Measurements from ENCODE around the gene LHFPL6. TPM values are rescaled to one million over a fixed set of nuclear protein-coding genes. Genes with fewer than 3 reads are reported as not detected.

LHFPL6 gene
- total RNA-seq, 1 donor from 2014 or later: 174 TPM

DNA sequence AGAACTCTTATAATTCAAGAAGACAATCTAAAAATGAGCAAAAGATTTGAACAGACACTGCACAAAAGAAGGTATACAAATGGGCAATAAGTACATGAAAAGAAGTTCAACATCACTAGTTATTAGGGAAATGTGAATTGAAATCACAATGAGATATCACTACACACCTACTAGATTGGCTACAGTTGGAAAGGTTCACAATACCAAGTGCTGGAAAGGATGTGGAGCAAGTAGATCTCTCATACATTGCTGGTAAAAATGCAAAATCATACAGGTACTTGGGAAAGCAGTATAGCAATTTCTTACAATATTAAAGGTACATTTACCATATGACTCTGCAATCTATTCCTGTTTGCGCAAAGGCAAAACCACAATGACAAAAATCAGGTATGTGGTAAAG lies 145.7 kb downstream of the LHFPL6 start:
- Mint-ChIP-seq H3K27ac (ENCODE audit: unreplicated experiment) (no peak overlapping the region), H3K4me3 (ENCODE audit: unreplicated experiment) (no peak overlapping the region), H3K27me3 (ENCODE audit: unreplicated experiment) (no peaks in the 10 kb centered on the region), H3K4me1 (ENCODE audit: unreplicated experiment) (peaks cover 55% of the 10 kb centered on the region), H3K36me3 (ENCODE audit: unreplicated experiment) (peaks cover 4% of the 10 kb centered on the region), H3K9me3 (ENCODE audit: unreplicated experiment) (no peaks in the 10 kb centered on the region)
- no peak for DNase-seq (ENCODE audit: extremely low spot score, unreplicated experiment)
- TF ChIP-seq CTCF (IDR thresholded peaks at IDR 0.05): no peak

- peaks cover 4% of the 10 kb centered on the region for H3K36me3 Mint-ChIP-seq (ENCODE audit: unreplicated experiment)
- H3K4me1 Mint-ChIP-seq (ENCODE audit: unreplicated experiment): peaks cover 55% of the 10 kb centered on the region
- DNase-seq (ENCODE audit: extremely low spot score, unreplicated experiment): no peak
- H3K9me3 Mint-ChIP-seq (ENCODE audit: unreplicated experiment): no peaks in the 10 kb centered on the region
- no peak overlapping the region for H3K27ac Mint-ChIP-seq (ENCODE audit: unreplicated experiment)
- H3K4me3 Mint-ChIP-seq (ENCODE audit: unreplicated experiment): no peak overlapping the region
- TF ChIP-seq CTCF (IDR thresholded peaks at IDR 0.05): no peak
- no peaks in the 10 kb centered on the region for H3K27me3 Mint-ChIP-seq (ENCODE audit: unreplicated experiment)
Measured at GRCh38 chr13:39455521-39456175, 147.3 kb downstream of the LHFPL6 start.

DNA sequence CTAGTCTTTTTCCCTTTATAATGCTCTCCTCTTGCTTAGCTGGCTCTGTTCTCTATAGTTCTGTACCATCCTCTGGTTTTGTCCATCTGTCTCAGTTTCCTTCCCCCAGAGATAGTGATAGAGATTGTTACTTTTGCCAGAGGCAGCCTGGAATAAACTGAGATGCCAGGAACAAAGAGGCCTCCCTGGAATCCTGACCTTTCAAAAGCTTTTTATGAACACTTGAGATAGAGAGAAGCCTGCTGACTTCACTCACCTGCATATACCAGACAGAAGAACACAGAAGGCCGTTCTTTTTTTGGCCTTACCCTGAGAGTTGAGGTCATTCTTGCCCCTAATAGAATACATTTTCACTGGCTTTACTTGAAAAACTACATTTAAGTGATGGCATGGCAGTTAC lies 150.2 kb downstream of the LHFPL6 start:
- peaks cover 38% of the 10 kb centered on the region for H3K4me1 Mint-ChIP-seq (ENCODE audit: unreplicated experiment)
- H3K4me3 Mint-ChIP-seq (ENCODE audit: unreplicated experiment): no peak overlapping the region
- H3K9me3 Mint-ChIP-seq (ENCODE audit: unreplicated experiment): no peaks in the 10 kb centered on the region
- no peak for DNase-seq (ENCODE audit: extremely low spot score, unreplicated experiment)
- peaks cover 4% of the 10 kb centered on the region for H3K36me3 Mint-ChIP-seq (ENCODE audit: unreplicated experiment)
- H3K27me3 Mint-ChIP-seq (ENCODE audit: unreplicated experiment): no peaks in the 10 kb centered on the region
- peak overlapping the region; percentile 94 for H3K27ac Mint-ChIP-seq (ENCODE audit: unreplicated experiment)
- TF ChIP-seq CTCF (IDR thresholded peaks at IDR 0.05): no peak

DNA sequence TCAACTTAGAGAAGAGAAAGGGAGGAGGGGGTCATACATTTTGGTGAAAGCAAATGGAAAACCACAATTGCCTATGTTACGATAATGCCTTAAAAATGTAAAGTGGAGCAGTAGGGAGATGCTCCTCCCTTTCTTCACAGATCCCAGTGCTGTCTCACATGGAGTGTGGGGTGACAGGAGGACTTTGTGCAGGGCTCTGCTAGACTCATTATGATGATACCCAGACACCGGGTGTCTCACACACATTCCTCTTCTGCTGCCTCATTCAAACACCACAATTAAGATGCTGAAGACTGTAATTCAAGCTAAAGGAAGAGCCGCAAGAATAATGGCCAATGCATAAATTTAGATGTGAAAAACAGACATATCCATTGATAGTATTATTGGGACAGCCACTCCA lies 150.6 kb downstream of the LHFPL6 start:
- H3K4me1 Mint-ChIP-seq (ENCODE audit: unreplicated experiment): peaks cover 37% of the 10 kb centered on the region
- H3K27ac Mint-ChIP-seq (ENCODE audit: unreplicated experiment): peak overlapping the region; percentile 94
- no peak for DNase-seq (ENCODE audit: extremely low spot score, unreplicated experiment)
- no peak for TF ChIP-seq CTCF (IDR thresholded peaks at IDR 0.05)
- no peaks in the 10 kb centered on the region for H3K27me3 Mint-ChIP-seq (ENCODE audit: unreplicated experiment)
- peaks cover 4% of the 10 kb centered on the region for H3K36me3 Mint-ChIP-seq (ENCODE audit: unreplicated experiment)
- H3K9me3 Mint-ChIP-seq (ENCODE audit: unreplicated experiment): no peaks in the 10 kb centered on the region
- peak overlapping the region; percentile 47 for H3K4me3 Mint-ChIP-seq (ENCODE audit: unreplicated experiment)

- no peaks in the 10 kb centered on the region for H3K9me3 Mint-ChIP-seq (ENCODE audit: unreplicated experiment)
- no peak for TF ChIP-seq CTCF (IDR thresholded peaks at IDR 0.05)
- no peak for DNase-seq (ENCODE audit: extremely low spot score, unreplicated experiment)
- H3K36me3 Mint-ChIP-seq (ENCODE audit: unreplicated experiment): peaks cover 2% of the 10 kb centered on the region
- H3K27me3 Mint-ChIP-seq (ENCODE audit: unreplicated experiment): no peaks in the 10 kb centered on the region
- peaks cover 37% of the 10 kb centered on the region for H3K4me1 Mint-ChIP-seq (ENCODE audit: unreplicated experiment)
- peak overlapping the region; percentile 47 for H3K4me3 Mint-ChIP-seq (ENCODE audit: unreplicated experiment)
- H3K27ac Mint-ChIP-seq (ENCODE audit: unreplicated experiment): peak overlapping the region; percentile 94
Measured at GRCh38 chr13:39451860-39452301, 151.1 kb downstream of the LHFPL6 start.

Data from osteocyte (in vitro differentiated cells).